Large intestine (tissue), 3 donors: ENCODE measurements around the gene CHD2. TPM values are rescaled to one million over a fixed set of nuclear protein-coding genes. Genes with fewer than 3 reads are reported as not detected.

Experiments
- DNase-seq, 2 donors: peaks; one replicate each; pipeline versions ENCODE4 v3.0.0 to v3.0.0-alpha.2; 2013
- H3K27ac ChIP-seq: one replicate; pipeline ENCODE4 v1.5.1; 2013; ENCODE audit warnings: low read length
- H3K27me3 ChIP-seq: 2 replicates; pipeline ENCODE4 v1.6.1; 2013; ENCODE audit warnings: low read length; ENCODE audit not compliant: control insufficient read depth, insufficient read depth
- H3K36me3 ChIP-seq: 2 replicates; pipeline ENCODE4 v1.6.1; 2013; ENCODE audit warnings: low read length; ENCODE audit not compliant: control insufficient read depth, insufficient read depth
- H3K4me1 ChIP-seq: one replicate; pipeline ENCODE4 v1.6.1; 2013; ENCODE audit warnings: low read length; ENCODE audit not compliant: control insufficient read depth, insufficient read depth
- H3K4me3 ChIP-seq: one replicate; pipeline ENCODE4 v1.5.1; 2013; ENCODE audit warnings: low read length
- H3K9me3 ChIP-seq: one replicate; pipeline ENCODE4 v1.6.1; 2013; ENCODE audit warnings: mild to moderate bottlenecking, low read depth, low read length, moderate library complexity; ENCODE audit not compliant: control insufficient read depth
- WGBS: methylation state at CpG from one replicate; pipeline ENCODE4 v1.1.5; 2013; ENCODE audit warnings: low lambda C conversion rate; ENCODE audit not compliant: insufficient coverage; 5-methylcytosine and 5-hydroxymethylcytosine counted together
- polyA plus RNA-seq: library from polyadenylated mRNA; unstranded; fragments of 120-200 nt; gene quantifications from one replicate; pipeline ENCODE4 v1.2.1, GENCODE V29; 2013

Gene CHD2
- polyA plus RNA-seq, 1 donor = 75.7 TPM

GRCh38 chr15:93074599-93074998 lies 174.5 kb downstream of the CHD2 start:
- Histone ChIP-seq H3K27me3 (peaks cover 57% of the 10 kb centered on the region), H3K27ac (no peak overlapping the region), H3K36me3 (no peaks in the 10 kb centered on the region), H3K4me1 (no peaks in the 10 kb centered on the region), H3K4me3 (no peak overlapping the region), H3K9me3 (peaks cover 3% of the 10 kb centered on the region)
- WGBS = no CpG with 5 or more reads among the region's 13 CpGs
- no peak for DNase-seq

GRCh38 chr15:93076217-93076616 lies 176.1 kb downstream of the CHD2 start:
- no peaks in the 10 kb centered on the region for H3K4me1 ChIP-seq
- no peak overlapping the region for H3K4me3 ChIP-seq
- no CpG with 5 or more reads among the region's 1 CpG for WGBS
- DNase-seq = no peak
- peaks cover 49% of the 10 kb centered on the region for H3K27me3 ChIP-seq
- no peak overlapping the region for H3K27ac ChIP-seq
- H3K36me3 ChIP-seq = no peaks in the 10 kb centered on the region
- peaks cover 3% of the 10 kb centered on the region for H3K9me3 ChIP-seq

DNA sequence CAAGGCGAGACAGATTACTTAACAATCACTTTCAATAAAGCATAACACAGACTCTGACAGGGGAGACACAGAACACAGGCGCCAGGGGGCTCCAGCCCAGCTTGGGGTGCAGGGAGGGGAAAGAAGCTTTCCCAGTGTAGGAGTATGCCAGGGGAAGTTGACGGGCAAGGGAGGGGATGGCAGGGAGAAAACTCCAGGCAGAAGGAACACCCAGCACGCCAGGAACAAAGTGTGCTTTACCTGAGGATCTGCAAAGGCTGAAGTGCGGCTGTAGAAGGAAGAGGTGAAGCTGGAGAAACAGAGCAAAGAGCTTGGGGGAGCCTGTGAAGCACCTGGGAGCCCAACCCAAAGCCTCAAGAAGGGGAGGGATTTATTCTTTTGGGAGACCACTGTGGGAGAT lies 176.8 kb downstream of the CHD2 start:
- WGBS = no CpG with 5 or more reads among the region's 5 CpGs
- no peaks in the 10 kb centered on the region for H3K4me1 ChIP-seq

More for the DNA sequence above, 176.8 kb downstream of the CHD2 start:
- Histone ChIP-seq H3K27ac (no peak overlapping the region), H3K27me3 (peaks cover 42% of the 10 kb centered on the region), H3K4me3 (no peak overlapping the region), H3K9me3 (peaks cover 3% of the 10 kb centered on the region), H3K36me3 (no peaks in the 10 kb centered on the region)
- DNase-seq = no peak

Other genes starting within 250 kb of the CHD2 start
- gene FAM174B, start 244.5 kb upstream of the CHD2 start, polyA plus RNA-seq = 15.5 TPM
- 12.5 TPM for gene RGMA, start 188.9 kb downstream of the CHD2 start, polyA plus RNA-seq